SKM-1 treated with dmso at 0.1 percent for 144 hours (cell line): ENCODE measurements around the gene ZBTB47.

Experiments used
- DNase-seq: peaks from one replicate; lab custom pipeline; 2025; ENCODE audit not compliant: unreplicated experiment; lab: John Stamatoyannopoulos, UW

The ZBTB47 gene

DNA sequence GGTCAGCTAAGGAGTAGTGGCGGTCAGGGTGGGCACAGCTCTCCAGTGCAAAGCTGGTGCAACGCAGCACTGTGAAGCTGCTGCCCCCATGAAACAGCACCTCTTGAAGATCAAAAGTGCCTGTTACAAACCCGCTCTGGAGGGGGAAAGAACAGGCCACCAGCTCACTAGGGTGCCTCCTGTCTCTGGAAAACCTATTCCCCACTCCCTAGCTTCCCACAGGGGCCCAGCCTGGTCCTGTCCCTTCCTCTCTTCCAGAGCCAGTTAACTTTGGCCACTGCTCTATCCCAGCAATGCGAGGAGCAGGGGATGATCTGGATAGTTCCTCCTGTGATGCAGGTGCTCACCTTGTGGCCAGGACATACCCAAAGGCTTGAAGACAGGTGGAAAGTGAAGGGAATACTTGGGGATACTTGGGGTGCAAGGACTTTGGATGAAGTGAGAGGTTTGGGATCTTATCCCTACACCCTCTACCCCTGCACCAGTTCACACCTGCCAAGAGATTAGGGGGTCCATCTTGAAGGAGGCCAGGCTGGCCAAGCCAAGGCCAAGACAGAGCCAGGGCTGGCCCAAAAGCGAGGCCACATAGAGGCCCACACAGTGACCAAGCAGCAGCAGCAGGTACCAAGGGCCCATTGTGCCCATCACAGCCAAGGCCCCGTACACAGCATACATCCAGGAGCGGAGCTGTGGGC is 44.9 kb downstream of the ZBTB47 start:
- DNase-seq = no peak

DNA sequence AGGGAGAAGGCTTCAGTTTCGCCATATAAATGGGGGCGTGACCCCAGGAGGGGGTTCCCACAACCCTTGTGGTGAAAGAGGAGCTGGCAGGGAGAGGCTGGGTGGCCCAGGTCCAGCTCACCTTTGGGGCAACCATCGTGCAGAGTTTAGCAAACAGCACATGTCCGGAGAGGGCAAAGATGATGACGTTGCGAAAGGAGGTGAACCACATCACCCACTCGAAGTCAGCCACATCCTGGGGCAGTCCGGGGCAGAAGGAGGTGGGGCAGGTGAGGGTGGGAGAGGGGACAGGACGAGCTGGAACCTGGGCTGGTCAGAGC is 45.4 kb downstream of the ZBTB47 start:
- no peak for DNase-seq

- no peak for DNase-seq
These were observed 46.0 kb downstream of the ZBTB47 start for GRCh38 chr3:42699511-42699971.

DNA sequence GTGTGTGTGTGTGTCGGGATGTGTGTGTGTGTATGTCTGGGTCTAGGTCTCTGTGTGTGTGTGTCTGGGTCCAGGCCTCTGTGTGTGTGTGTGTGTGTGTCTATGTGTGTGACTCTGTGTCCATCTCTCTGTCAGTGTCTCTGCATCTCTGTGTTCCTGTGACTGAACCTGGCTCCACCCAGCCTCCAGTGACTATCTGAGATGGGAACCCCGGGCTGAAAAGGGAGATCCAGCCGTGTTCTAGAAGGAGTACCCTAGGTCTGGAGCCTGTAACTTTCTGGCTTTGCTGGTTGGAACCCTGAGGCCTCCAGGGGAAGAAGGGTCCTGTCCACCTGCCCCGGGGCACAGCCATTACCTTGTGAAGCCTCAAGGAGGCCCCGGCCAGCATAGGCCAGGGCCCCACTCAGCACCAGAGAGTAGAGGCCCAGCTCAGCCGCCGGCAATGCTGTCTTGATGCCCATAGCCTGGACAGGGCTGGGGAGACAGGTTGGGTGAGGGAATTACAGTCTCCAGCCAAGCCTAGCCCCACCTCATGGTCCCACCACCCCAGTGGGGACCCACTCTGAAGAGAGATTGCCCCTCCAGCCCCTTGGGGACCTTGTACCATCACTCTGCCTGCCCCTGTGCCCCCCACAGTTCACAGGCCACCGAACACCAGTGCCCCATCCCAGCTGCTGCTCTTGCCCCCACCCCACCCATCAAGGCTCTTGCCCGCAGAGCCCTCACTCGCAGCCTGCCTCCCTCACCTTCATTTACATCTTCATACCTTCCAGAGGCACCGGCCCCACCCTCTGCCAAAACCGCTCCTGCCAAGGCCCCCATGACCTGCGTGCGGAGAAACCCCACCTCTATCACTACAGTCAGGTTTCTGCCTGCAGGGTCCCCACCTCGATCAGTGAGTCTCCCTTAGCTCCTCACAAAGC is 47.1 kb downstream of the ZBTB47 start:
- DNase-seq = no peak

DNA sequence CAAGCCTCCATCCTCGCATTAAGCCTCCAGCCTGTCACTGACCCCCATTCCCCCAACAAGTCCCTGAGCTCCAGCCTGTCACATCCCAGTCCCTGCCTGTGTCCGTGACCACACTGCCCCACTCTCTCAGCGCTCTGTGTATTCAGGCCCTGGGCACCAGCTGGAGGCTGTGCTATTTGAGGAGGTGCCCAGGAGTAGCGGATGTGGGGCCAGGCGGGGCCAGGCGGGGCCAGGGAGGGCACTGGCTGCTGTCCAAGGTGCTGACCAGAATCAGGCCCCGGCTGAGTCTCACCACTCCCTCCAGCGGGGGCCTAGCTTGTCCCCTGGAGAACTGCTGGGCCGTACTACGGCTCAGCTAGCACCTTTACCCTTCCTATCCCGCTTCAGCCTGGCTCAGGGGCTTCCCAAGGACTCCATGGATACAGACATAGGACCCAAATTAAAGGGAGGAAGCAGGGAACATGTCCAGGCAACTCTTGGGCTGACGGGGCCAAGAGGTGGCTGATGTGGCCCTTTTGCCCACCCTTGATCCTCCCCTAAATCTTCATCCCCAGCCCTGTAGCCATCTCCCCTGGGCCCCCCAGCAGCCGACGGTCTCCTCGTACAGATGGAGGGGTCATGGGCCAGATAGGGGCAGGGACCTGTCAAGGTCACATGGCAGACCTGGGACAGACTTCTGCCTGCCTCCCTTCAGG is 48.0 kb downstream of the ZBTB47 start:
- no peak for DNase-seq

DNA sequence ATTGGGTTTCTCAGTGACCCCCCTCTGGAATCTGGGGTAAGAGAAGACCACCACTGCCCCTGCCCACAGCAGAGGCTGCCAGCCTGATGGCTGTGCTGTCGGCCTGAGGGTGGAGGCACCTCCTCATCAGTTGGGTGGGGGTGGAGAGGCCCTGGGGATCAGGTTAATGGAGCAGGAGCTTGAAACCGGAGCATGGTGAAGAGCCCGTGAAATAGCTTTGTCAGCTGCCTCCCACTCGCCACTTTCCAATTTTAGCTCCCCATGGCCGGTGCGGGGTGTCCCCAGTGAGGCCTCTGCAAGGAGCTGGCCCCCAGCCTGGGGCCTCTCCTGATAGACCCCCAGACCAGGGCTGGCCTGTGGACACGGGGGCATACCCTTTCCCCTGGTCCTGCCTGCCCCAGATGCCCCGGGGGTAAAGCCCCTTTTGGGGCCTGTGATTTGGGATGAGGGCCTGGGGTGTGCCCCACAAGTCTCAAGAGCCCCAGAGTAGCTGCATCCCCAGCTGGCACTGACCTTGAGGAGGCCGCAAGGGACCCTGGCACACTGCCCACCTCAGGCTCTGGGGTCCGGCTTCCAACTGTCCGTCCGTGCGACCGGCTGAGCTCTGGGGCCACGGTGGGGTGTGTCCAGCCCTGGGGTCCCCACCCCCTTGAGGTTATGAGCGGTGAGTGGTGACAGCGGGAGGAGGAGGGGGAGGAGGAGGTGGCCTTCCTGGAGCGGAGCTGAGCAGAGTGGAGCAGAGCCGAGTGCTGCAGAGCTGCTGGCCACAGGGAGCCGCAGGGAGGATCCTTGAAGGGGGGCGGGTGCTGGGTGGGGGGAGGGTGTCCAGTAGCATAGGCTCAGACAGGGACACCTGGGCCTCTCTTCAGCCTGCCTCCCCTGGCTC is 48.8 kb downstream of the ZBTB47 start, which contains the start of gene HHATL:
Gene HHATL, minus strand, starts transcription at position 733 of the 886 bp plus-strand sequence. CDS start 1,972 bp downstream, outside the sequence.
- no peak for DNase-seq

DNA sequence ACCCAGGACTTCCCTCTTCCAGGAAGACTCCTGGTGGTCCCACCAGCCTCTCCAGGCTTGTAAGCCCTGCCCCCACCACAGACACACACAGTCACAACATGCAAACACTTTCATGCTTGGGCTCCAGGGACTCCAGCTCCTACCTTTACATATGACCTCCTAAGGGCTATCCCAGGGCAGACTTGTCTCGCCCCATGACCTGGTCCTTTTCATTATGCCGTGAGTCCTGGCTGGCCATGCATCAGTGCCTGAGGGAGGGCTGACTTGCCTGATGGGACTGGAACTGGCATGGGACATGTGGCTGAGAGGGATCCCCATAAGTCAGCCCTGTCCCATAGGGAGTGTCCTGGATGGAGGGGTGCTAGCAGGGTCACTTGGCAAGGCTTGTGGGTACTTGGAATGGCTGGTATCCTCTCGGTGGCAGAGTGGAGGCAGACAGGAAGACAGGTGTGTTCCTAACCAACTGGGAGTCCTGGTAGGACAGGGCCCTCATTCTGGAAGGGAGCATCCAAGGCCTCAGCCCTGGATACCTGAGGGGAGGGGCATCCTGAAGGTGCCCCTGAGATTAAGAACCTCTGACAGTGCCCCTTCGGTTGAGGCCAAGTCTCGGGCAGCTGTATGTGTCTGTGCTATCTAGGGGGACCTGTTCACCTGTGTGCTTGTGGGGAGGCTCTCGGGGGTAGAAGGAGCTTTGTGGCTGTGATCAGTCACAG is 49.6 kb downstream of the ZBTB47 start:
- no peak for DNase-seq

- no peak for DNase-seq
These were observed 50.2 kb downstream of the ZBTB47 start for GRCh38 chr3:42703695-42704025.

DNA sequence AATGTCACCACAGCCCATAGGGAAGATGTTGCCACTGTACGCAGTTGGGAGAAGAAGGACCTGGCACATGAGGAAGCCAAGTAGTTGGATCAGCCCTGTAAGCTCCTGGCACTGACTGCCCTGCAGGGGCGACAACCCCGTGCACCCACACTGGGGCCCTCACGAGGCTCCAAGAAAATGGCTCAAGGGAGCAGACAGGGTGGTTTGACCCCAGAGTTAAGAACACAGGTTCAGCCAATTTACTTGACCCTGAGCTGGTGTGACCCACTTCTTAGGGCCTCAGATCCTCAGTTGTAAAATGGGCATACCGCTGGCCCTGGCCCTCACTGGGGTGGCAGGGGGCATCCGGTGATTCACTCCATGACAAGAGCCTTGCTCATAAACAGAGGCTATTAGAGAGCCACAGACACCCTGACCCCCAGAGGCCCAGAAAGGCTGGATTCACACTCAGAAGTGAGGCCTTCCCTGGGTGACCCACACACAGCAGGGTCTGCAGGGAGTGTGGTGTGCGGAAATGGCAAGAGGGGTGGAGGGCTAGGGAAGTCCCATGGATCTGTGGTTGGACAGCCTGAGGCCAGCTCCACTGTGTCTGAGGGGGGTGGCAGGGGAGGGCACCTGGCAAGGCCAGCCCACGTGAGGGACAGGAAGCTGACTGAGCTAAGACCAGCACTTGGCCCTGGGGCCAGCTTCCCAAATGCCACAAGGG is 50.8 kb downstream of the ZBTB47 start:
- DNase-seq = no peak

- DNase-seq = no peak
These were observed 51.7 kb downstream of the ZBTB47 start for GRCh38 chr3:42705058-42705767.

DNA sequence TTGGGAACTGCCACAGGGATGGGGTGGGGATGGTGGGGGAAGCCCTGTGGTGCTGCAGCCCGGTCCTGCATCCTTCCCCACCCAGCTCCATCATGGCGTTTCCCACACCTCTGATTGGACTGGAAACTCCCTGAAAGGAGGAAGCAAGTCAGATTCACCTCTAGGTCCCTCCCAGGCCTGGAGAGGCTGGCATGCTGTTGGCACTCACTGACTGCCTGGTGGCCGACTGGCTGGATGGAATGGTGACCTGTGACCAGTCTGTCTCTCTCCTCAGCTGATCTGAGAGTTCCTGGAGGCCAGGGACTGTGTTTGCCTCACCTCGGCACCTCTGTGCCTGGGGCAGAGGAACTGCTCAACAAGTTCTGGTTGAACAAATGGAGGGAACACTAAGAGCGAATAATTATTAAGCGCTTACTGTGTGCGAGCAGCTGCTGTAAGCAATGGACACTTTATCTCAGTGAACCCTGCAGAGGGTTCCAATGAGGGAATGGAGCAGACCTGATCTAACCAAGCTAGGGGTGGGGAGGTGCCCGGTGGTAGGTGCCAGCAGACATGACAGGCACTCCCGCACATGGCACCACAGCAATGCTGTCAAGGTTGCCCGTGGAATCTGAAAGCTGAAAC is 52.6 kb downstream of the ZBTB47 start:
- no peak for DNase-seq

DNA sequence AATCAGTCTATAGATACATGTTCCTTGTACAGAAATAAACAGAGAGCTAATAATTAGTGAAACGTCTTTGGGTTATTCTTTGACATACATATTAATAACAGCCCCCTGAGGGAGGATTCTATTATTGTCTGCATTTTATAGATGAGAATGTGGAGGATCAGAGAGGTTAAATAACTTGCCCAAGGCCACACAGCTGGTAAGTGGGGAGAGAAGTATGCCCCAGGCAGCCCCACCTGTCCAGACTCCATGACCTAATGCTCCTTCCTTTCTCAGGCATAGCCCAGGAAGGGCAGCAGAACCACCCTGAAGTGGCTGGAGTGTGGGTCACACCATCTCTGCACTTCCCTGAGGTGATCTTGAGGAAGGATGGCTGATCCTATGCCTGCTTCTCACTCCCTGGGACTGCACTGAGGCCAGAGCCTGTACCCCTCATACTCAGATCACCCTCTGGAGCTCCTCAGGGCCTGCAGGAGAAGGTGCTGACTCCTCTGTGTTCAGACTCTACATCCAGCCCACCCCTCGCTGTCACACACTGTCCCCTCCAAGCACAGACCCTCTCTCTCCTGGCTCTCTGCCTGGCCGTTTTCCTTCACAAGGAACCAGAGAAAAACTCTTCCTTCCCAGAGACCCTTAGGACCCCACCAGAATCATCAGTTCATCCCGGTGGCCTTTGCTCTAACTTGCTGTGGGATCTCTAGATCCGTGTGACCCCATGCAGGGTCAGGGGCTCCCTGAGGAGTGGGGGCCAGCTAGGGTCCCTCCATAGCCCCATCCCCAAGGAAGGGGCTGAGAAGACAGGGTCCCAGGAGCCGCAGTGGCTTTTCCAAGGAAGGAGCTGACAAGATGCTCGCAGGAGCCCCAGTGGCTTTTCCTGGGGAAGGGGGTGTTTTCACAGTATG is 53.5 kb downstream of the ZBTB47 start:
- no peak for DNase-seq

GRCh38 chr3:42707620-42708355 is 54.3 kb downstream of the ZBTB47 start:
- no peak for DNase-seq

DNA sequence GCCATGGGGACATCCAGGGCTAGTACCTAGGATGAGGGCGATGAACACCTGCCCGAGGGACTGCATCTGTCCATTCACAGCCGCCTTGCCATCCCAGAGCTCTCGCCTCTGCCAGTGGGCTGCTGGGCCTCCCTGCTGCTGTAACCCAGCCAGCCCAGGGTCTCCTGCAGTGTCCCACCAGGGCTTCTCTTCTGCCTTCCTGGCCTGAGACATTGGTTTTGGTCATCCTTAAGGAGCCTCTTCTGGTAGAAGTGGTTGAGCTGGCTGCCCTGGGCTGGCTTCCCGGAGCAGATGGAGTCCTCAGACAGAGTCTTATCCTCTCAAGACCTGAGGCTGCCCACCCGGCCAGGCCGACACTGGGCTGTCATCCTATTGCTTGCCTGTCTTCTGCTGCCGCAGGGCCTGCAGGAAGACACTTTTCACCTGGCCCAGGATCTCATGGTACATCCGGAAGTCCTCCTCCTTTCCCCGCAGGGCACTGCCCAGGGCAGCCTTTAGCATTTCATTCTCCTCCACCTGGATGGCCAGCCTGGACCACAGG is 55.2 kb downstream of the ZBTB47 start:
- no peak for DNase-seq

DNA sequence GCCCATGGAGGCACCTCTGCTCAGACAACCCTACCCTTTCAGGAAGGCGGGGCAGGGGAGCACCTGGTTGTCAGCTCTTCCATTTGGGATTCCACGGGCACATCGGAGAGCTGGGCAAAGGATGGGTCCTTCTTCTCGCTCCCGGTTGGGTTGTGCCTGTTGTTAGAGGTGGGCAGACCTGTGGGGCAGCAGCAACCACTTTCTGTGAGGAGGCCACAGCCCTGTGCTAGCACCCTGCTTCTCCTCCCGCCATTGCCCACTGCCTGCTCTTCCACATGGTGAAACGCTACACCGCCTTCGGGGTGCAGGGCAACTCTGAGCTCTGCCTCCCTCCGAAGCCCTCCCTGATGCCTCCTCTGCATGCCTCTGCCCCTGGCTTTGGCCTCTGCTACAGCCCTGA is 56.1 kb downstream of the ZBTB47 start:
- no peak for DNase-seq

GRCh38 chr3:42710323-42711021 is 57.0 kb downstream of the ZBTB47 start:
- DNase-seq = no peak
